Glutamatergic neuron (in vitro differentiated cells): ENCODE data around the gene PAOX. TPM values are rescaled to one million over a fixed set of nuclear protein-coding genes. Genes with fewer than 3 reads are reported as not detected.

ENCODE experiments used
- DNase-seq: peaks from one replicate; pipeline ENCODE4 v3.0.0; 2022
- H3K27ac Mint-ChIP-seq: one replicate; pipeline ENCODE4 v1.8.0; 2020; ENCODE audit warnings: mild to moderate bottlenecking, mixed read lengths, inconsistent platforms; ENCODE audit not compliant: unreplicated experiment
- H3K27me3 Mint-ChIP-seq: one replicate; pipeline ENCODE4 v1.8.0; 2020; ENCODE audit warnings: mild to moderate bottlenecking, moderate library complexity, mixed read lengths, inconsistent platforms; ENCODE audit not compliant: unreplicated experiment
- H3K36me3 Mint-ChIP-seq: one replicate; pipeline ENCODE4 v1.8.0; 2020; ENCODE audit warnings: mild to moderate bottlenecking, mixed read lengths, inconsistent platforms; ENCODE audit not compliant: unreplicated experiment
- H3K4me1 Mint-ChIP-seq: one replicate; pipeline ENCODE4 v1.8.0; 2020; ENCODE audit warnings: mild to moderate bottlenecking, low read depth, mixed read lengths, inconsistent platforms; ENCODE audit not compliant: unreplicated experiment
- H3K4me3 Mint-ChIP-seq: one replicate; pipeline ENCODE4 v1.8.0; 2020; ENCODE audit warnings: mild to moderate bottlenecking, mixed read lengths, inconsistent platforms; ENCODE audit not compliant: unreplicated experiment
- H3K9me3 Mint-ChIP-seq: one replicate; pipeline ENCODE4 v1.8.0; 2020; ENCODE audit warnings: mild to moderate bottlenecking, moderate library complexity, mixed read lengths, inconsistent platforms; ENCODE audit not compliant: unreplicated experiment
- CTCF ChIP-seq: fragments of 200-600 bp; sonication (generic); IDR thresholded peaks from one replicate; pipeline ENCODE4 v1.5.0; 2021; ENCODE audit not compliant: partially characterized antibody, unreplicated experiment
- total RNA-seq: library from RNA; stranded (reverse); fragmentation: NEBNext Ultra II Directional; extraction: Animal tissue kit (Norgen Biotek cat#: 25700); gene quantifications from one replicate; pipeline ENCODE4 v1.2.1, GENCODE V29; 2021; ENCODE audit not compliant: unreplicated experiment

The PAOX gene
- total RNA-seq, 1 donor from 2014 or later: 12.7 TPM

DNA sequence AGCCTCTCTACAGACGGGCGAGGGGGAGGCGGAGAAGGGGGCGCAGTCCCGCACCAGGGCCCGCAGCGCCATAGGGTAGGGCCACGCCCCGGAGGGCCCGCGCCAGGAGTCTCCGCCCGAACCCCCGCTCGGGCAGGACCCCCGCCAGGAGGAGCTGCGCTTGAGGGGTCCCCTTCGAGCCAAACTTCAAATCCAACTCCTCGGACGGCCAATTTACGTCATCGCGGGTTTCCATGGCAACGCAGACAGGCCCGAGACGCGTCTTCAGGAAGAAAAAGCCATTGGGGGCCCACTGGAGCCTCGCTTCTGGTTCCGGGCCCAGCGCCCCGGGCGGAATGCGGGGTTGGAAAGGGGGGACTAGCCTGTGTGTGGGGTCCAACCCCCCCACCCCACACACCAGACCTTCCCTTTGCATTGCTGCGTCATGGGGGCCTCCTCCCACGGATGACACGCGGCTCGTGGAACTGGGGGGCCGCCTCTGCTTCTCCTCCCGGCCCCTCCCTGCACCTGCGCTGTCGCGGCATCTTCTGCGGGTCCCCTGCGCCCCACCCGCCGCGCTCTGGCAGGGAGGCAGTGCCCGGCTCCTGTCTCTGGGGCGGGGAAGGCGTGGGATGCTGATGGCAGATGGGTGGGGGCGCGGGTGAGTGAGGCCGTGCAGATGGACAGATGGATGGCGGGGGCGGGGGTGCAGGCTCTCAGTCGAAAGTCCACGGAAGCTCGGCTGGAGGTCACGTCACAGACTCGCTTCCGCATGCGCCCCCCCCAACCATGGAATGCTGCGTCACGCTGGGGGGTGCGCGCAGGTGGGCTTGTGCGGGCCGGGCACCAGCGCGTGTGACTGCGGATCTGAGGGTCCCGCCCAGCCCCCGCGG, 43.6 kb upstream of the PAOX start:
- peaks cover 17% of the 10 kb centered on the region for H3K27me3 Mint-ChIP-seq
- peaks cover 3% of the 10 kb centered on the region for H3K9me3 Mint-ChIP-seq
- TF ChIP-seq CTCF: no peak
- no peak overlapping the region for H3K4me3 Mint-ChIP-seq
- peak; percentile 78 for DNase-seq
- no peak overlapping the region for H3K27ac Mint-ChIP-seq
- H3K36me3 Mint-ChIP-seq: peaks cover 15% of the 10 kb centered on the region
- no peaks in the 10 kb centered on the region for H3K4me1 Mint-ChIP-seq

- Mint-ChIP-seq H3K27ac (no peak overlapping the region), H3K4me1 (no peaks in the 10 kb centered on the region), H3K4me3 (no peak overlapping the region), H3K27me3 (peaks cover 17% of the 10 kb centered on the region), H3K36me3 (peaks cover 15% of the 10 kb centered on the region), H3K9me3 (peaks cover 3% of the 10 kb centered on the region)
- TF ChIP-seq CTCF: no peak
- DNase-seq: peak; percentile 41
These were observed 42.9 kb upstream of the PAOX start for GRCh38 chr10:133336118-133336576.

DNA sequence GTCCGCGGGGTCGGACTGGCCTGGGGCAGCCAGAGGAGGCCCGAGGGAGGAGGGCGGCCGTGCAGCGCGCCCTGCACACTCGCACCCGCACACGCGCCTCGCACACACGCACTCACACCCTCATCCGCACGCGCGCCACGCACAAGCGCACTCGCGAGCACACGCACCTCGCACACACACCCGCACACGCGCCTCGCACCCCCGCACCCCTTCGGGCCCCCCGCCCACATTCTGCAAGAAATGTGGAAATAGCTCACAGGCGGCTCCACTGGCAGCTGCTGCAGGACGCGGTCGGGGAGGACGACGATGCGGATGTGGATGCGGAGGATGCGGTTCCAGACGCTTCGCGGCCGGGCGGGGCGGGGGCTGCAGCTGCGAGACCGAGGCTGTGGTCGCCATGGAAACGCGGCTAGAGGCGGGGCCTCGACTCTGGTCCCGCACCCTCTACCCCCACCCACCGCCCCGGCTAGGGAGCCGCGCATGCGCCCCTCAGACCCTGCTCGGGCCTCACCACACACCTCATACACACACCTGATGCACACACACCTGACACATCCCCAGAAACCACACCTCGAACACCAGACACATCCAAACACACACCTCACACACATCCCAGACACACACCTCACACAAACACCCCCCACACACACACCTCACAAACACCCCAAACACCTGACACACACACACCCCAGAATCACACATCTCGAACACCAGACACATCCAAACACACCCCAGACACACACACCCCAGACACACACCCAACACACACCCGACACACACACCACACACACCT, 42.3 kb upstream of the PAOX start, which contains the start of gene CALY:
TSS of gene CALY (minus strand) at position 320 of the 793 bp plus-strand sequence. CDS start 7,907 bp downstream, outside the sequence.
- H3K4me1 Mint-ChIP-seq: no peaks in the 10 kb centered on the region
- peaks cover 12% of the 10 kb centered on the region for H3K36me3 Mint-ChIP-seq
- TF ChIP-seq CTCF: no peak
- peak; percentile 92 for DNase-seq
- H3K27ac Mint-ChIP-seq: no peak within 1 kb of the TSS
- H3K9me3 Mint-ChIP-seq: peaks cover 5% of the 10 kb centered on the region
- H3K4me3 Mint-ChIP-seq: peak within 1 kb of the TSS; percentile 64
- peaks cover 17% of the 10 kb centered on the region for H3K27me3 Mint-ChIP-seq

- Mint-ChIP-seq H3K27me3 (peaks cover 12% of the 10 kb centered on the region), H3K4me3 (no peak overlapping the region), H3K27ac (no peak overlapping the region), H3K4me1 (no peaks in the 10 kb centered on the region), H3K9me3 (peaks cover 9% of the 10 kb centered on the region), H3K36me3 (peaks cover 9% of the 10 kb centered on the region)
- TF ChIP-seq CTCF: no peak
- DNase-seq: no peak
These were observed 41.7 kb upstream of the PAOX start for GRCh38 chr10:133337370-133337725.
